Stimulated activated memory B cell treated with anti-CD40 and anti-IgM and Interleukin-4, amounts not matched to agents 10 μg/mL and 1 μg/mL and 100 μg/mL, for 72 hours (primary cell): Measurements from ENCODE around the gene ARID3B.
"Not testable (repeated sequence)": the region's sequence is repeated elsewhere in the genome, so short reads cannot be mapped to it uniquely, and the experiment has no call there.

Experiments
- ATAC-seq: fragments of 150-1000 bp; cut with Tn5 transposase; 2 replicates; pipeline ENCODE4 v1.10.0; 2021
- H3K27ac Mint-ChIP-seq: one replicate; pipeline ENCODE4 v1.8.0; 2022; ENCODE audit warnings: mild to moderate bottlenecking, mixed read lengths
- H3K27me3 Mint-ChIP-seq: one replicate; pipeline ENCODE4 v1.8.0; 2022; ENCODE audit warnings: mixed read lengths
- H3K36me3 Mint-ChIP-seq: one replicate; pipeline ENCODE4 v1.8.0; 2022; ENCODE audit warnings: mixed read lengths
- H3K4me1 Mint-ChIP-seq: one replicate; pipeline ENCODE4 v1.8.0; 2022; ENCODE audit warnings: mixed read lengths
- H3K4me3 Mint-ChIP-seq: one replicate; pipeline ENCODE4 v1.8.0; 2022; ENCODE audit warnings: mild to moderate bottlenecking, moderate library complexity, mixed read lengths
- H3K9me3 Mint-ChIP-seq: one replicate; pipeline ENCODE4 v1.8.0; 2022; ENCODE audit warnings: mixed read lengths

ARID3B gene

GRCh38 chr15:74573987-74574386 lies 33.0 kb downstream of the ARID3B start:
- Mint-ChIP-seq H3K27me3 (no peaks in the 10 kb centered on the region), H3K9me3 (no peaks in the 10 kb centered on the region), H3K27ac (no peak overlapping the region), H3K4me1 (no peaks in the 10 kb centered on the region), H3K4me3 (no peak overlapping the region), H3K36me3 (peaks cover 48% of the 10 kb centered on the region)
- ATAC-seq: no peak

- Mint-ChIP-seq H3K4me3 (no peak overlapping the region), H3K27me3 (no peaks in the 10 kb centered on the region), H3K27ac (no peak overlapping the region), H3K36me3 (peaks cover 34% of the 10 kb centered on the region), H3K4me1 (no peaks in the 10 kb centered on the region), H3K9me3 (no peaks in the 10 kb centered on the region)
- no peak for ATAC-seq
These were observed 37.5 kb downstream of the ARID3B start for GRCh38 chr15:74578496-74578994.

GRCh38 chr15:74579001-74579400 lies 38.0 kb downstream of the ARID3B start:
- H3K9me3 Mint-ChIP-seq: no peaks in the 10 kb centered on the region
- peaks cover 34% of the 10 kb centered on the region for H3K36me3 Mint-ChIP-seq
- H3K27ac Mint-ChIP-seq: no peak overlapping the region
- no peak for ATAC-seq
- H3K27me3 Mint-ChIP-seq: no peaks in the 10 kb centered on the region
- no peaks in the 10 kb centered on the region for H3K4me1 Mint-ChIP-seq
- no peak overlapping the region for H3K4me3 Mint-ChIP-seq

GRCh38 chr15:74580538-74581350 lies 39.7 kb downstream of the ARID3B start:
- Mint-ChIP-seq H3K36me3 (peaks cover 28% of the 10 kb centered on the region), H3K4me1 (no peaks in the 10 kb centered on the region), H3K27me3 (no peaks in the 10 kb centered on the region), H3K27ac (no peak overlapping the region), H3K9me3 (no peaks in the 10 kb centered on the region), H3K4me3 (no peak overlapping the region)
- ATAC-seq: no peak

GRCh38 chr15:74584204-74584603 lies 43.2 kb downstream of the ARID3B start:
- Mint-ChIP-seq H3K27me3 (no peaks in the 10 kb centered on the region), H3K36me3 (peaks cover 19% of the 10 kb centered on the region), H3K4me1 (no peaks in the 10 kb centered on the region), H3K4me3 (no peak overlapping the region), H3K9me3 (no peaks in the 10 kb centered on the region), H3K27ac (no peak overlapping the region)
- no peak for ATAC-seq

- H3K9me3 Mint-ChIP-seq: no peaks in the 10 kb centered on the region
- peaks cover 20% of the 10 kb centered on the region for H3K36me3 Mint-ChIP-seq
- no peaks in the 10 kb centered on the region for H3K4me1 Mint-ChIP-seq
- no peak overlapping the region for H3K4me3 Mint-ChIP-seq
- ATAC-seq: no peak
- no peak overlapping the region for H3K27ac Mint-ChIP-seq
- H3K27me3 Mint-ChIP-seq: no peaks in the 10 kb centered on the region
These were observed 43.8 kb downstream of the ARID3B start for GRCh38 chr15:74584779-74585178.

- H3K4me1 Mint-ChIP-seq: no peaks in the 10 kb centered on the region
- no peak overlapping the region for H3K27ac Mint-ChIP-seq
- H3K4me3 Mint-ChIP-seq: no peak overlapping the region
- H3K27me3 Mint-ChIP-seq: no peaks in the 10 kb centered on the region
- H3K9me3 Mint-ChIP-seq: no peaks in the 10 kb centered on the region
- ATAC-seq: no peak
- peaks cover 25% of the 10 kb centered on the region for H3K36me3 Mint-ChIP-seq
These were observed 44.2 kb downstream of the ARID3B start for GRCh38 chr15:74585191-74585590.

- Mint-ChIP-seq H3K9me3 (no peaks in the 10 kb centered on the region), H3K27ac (no peak overlapping the region), H3K4me1 (no peaks in the 10 kb centered on the region), H3K27me3 (no peaks in the 10 kb centered on the region), H3K4me3 (no peak overlapping the region), H3K36me3 (peaks cover 27% of the 10 kb centered on the region)
- ATAC-seq: no peak
These were observed 44.8 kb downstream of the ARID3B start for GRCh38 chr15:74585857-74586256.

- Mint-ChIP-seq H3K4me3 (no peak overlapping the region), H3K36me3 (peaks cover 46% of the 10 kb centered on the region), H3K9me3 (no peaks in the 10 kb centered on the region), H3K27me3 (no peaks in the 10 kb centered on the region), H3K27ac (no peak overlapping the region), H3K4me1 (no peaks in the 10 kb centered on the region)
- no peak for ATAC-seq
These were observed 48.8 kb downstream of the ARID3B start for GRCh38 chr15:74589826-74590225.

GRCh38 chr15:74592222-74592621 lies 51.2 kb downstream of the ARID3B start:
- peaks cover 53% of the 10 kb centered on the region for H3K36me3 Mint-ChIP-seq
- H3K9me3 Mint-ChIP-seq: no peaks in the 10 kb centered on the region
- H3K4me3 Mint-ChIP-seq: no peak overlapping the region
- no peaks in the 10 kb centered on the region for H3K4me1 Mint-ChIP-seq
- no peak overlapping the region for H3K27ac Mint-ChIP-seq
- ATAC-seq: no peak
- no peaks in the 10 kb centered on the region for H3K27me3 Mint-ChIP-seq

GRCh38 chr15:74593122-74593521 lies 52.1 kb downstream of the ARID3B start:
- H3K27ac Mint-ChIP-seq: no peak overlapping the region
- no peak for ATAC-seq

GRCh38 chr15:74594455-74594854 lies 53.4 kb downstream of the ARID3B start:
- Mint-ChIP-seq H3K27me3 (no peaks in the 10 kb centered on the region), H3K9me3 (no peaks in the 10 kb centered on the region), H3K4me1 (peaks cover 14% of the 10 kb centered on the region), H3K36me3 (peaks cover 57% of the 10 kb centered on the region), H3K27ac (no peak overlapping the region), H3K4me3 (no peak overlapping the region)
- no peak for ATAC-seq

More at GRCh38 chr15:74593122-74593521, 52.1 kb downstream of the ARID3B start:
- Mint-ChIP-seq H3K27me3 (no peaks in the 10 kb centered on the region), H3K4me1 (peaks cover 4% of the 10 kb centered on the region), H3K4me3 (no peak overlapping the region), H3K9me3 (no peaks in the 10 kb centered on the region), H3K36me3 (peaks cover 57% of the 10 kb centered on the region)

GRCh38 chr15:74595271-74595670 lies 54.3 kb downstream of the ARID3B start:
- H3K9me3 Mint-ChIP-seq: no peaks in the 10 kb centered on the region
- no peak overlapping the region for H3K27ac Mint-ChIP-seq
- peaks cover 14% of the 10 kb centered on the region for H3K4me1 Mint-ChIP-seq
- no peak overlapping the region for H3K4me3 Mint-ChIP-seq
- ATAC-seq: no peak
- H3K27me3 Mint-ChIP-seq: no peaks in the 10 kb centered on the region
- H3K36me3 Mint-ChIP-seq: peaks cover 49% of the 10 kb centered on the region

GRCh38 chr15:74596736-74597135 lies 55.7 kb downstream of the ARID3B start:
- H3K36me3 Mint-ChIP-seq: peaks cover 38% of the 10 kb centered on the region
- not testable (repeated sequence) for H3K9me3 Mint-ChIP-seq, ATAC-seq, H3K27ac Mint-ChIP-seq, H3K4me3 Mint-ChIP-seq, H3K27me3 Mint-ChIP-seq
- H3K4me1 Mint-ChIP-seq: peaks cover 14% of the 10 kb centered on the region

GRCh38 chr15:74597146-74597705 lies 56.2 kb downstream of the ARID3B start:
- H3K4me3 Mint-ChIP-seq: not testable (repeated sequence)

More at GRCh38 chr15:74597146-74597705, 56.2 kb downstream of the ARID3B start:
- Mint-ChIP-seq H3K36me3 (peaks cover 33% of the 10 kb centered on the region), H3K4me1 (peaks cover 14% of the 10 kb centered on the region)
- H3K27me3 Mint-ChIP-seq, H3K27ac Mint-ChIP-seq, H3K9me3 Mint-ChIP-seq, ATAC-seq: not testable (repeated sequence)
